NOMO-1 treated with DMSO at 0.1 percent for 48 hours (cell line): ENCODE data around the gene NLRC5.

Source experiments
- DNase-seq: peaks from one replicate; lab custom pipeline; 2025; ENCODE audit not compliant: unreplicated experiment; lab: John Stamatoyannopoulos, UW

NLRC5 gene

GRCh38 chr16:57071831-57072582 is 82.7 kb downstream of the NLRC5 start:
- DNase-seq = no peak

GRCh38 chr16:57072616-57073275 is 83.4 kb downstream of the NLRC5 start:
- no peak for DNase-seq

- no peak for DNase-seq
Observed at GRCh38 chr16:57077714-57078113, 88.4 kb downstream of the NLRC5 start.

- DNase-seq = no peak
Observed at GRCh38 chr16:57081744-57082143, 92.4 kb downstream of the NLRC5 start.

- no peak for DNase-seq
Observed at GRCh38 chr16:57082664-57083063, 93.3 kb downstream of the NLRC5 start.

GRCh38 chr16:57083485-57084126 is 94.2 kb downstream of the NLRC5 start:
- no peak for DNase-seq

GRCh38 chr16:57084257-57084770 is 95.0 kb downstream of the NLRC5 start:
- peak; percentile 79 for DNase-seq

- peak; percentile 83 for DNase-seq
Observed at GRCh38 chr16:57084996-57085395, 95.6 kb downstream of the NLRC5 start.

GRCh38 chr16:57087003-57087402 is 97.6 kb downstream of the NLRC5 start:
- no peak for DNase-seq

- DNase-seq = no peak
Observed at GRCh38 chr16:57089406-57089805, 100.0 kb downstream of the NLRC5 start.

GRCh38 chr16:57091200-57091974 is 102.0 kb downstream of the NLRC5 start:
- peak; percentile 23 for DNase-seq

- peak; percentile 43 for DNase-seq
Observed at GRCh38 chr16:57091975-57092785, 102.8 kb downstream of the NLRC5 start, which contains the start of gene CPNE2. CPNE2 (plus strand) TSS chr16:57092583; CDS start chr16:57110743, 18,160 bp downstream.

GRCh38 chr16:57092786-57093411 is 103.5 kb downstream of the NLRC5 start:
- DNase-seq = no peak

GRCh38 chr16:57093666-57094564 is 104.6 kb downstream of the NLRC5 start:
- no peak for DNase-seq

- DNase-seq = no peak
Observed at GRCh38 chr16:57094911-57095310, 105.6 kb downstream of the NLRC5 start.

GRCh38 chr16:57096192-57096591 is 106.8 kb downstream of the NLRC5 start:
- no peak for DNase-seq

- no peak for DNase-seq
Observed at GRCh38 chr16:57096793-57097192, 107.4 kb downstream of the NLRC5 start.

GRCh38 chr16:57098188-57098841 is 109.0 kb downstream of the NLRC5 start:
- DNase-seq = no peak
